Measurements from ENCODE around the gene HNF4A. TPM values are rescaled to one million over a fixed set of nuclear protein-coding genes. Genes with fewer than 3 reads are reported as not detected.
"Not testable (repeated sequence)": the region's sequence is repeated elsewhere in the genome, so short reads cannot be mapped to it uniquely, and the experiment has no call there.

HNF4A gene
- total RNA-seq, 2 donors from 2014 or later, result not detected

DNA sequence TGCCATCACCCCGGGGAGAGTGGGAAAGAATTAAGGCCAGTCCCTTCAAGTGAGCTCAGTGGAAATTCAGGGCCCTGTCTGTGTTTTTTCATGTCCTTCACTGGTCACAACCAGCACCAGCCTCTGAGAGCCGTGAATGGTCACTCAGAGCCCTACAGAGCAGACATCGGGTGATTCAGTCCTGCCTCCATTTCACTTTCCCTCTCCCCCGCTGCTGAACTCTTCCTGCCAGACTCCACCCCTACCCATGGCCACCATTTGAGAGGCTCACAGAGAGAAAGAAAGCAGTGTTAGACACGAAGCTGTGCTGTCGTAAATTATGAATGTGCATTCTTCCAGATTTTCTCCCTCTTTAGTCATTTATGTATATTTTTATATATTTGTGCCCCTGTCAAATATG, 13.3 kb upstream of the HNF4A start:
- no peaks in the 10 kb centered on the region for H3K27me3 ChIP-seq
- no peak overlapping the region for H3K4me3 ChIP-seq
- TF ChIP-seq, protein P1, sequence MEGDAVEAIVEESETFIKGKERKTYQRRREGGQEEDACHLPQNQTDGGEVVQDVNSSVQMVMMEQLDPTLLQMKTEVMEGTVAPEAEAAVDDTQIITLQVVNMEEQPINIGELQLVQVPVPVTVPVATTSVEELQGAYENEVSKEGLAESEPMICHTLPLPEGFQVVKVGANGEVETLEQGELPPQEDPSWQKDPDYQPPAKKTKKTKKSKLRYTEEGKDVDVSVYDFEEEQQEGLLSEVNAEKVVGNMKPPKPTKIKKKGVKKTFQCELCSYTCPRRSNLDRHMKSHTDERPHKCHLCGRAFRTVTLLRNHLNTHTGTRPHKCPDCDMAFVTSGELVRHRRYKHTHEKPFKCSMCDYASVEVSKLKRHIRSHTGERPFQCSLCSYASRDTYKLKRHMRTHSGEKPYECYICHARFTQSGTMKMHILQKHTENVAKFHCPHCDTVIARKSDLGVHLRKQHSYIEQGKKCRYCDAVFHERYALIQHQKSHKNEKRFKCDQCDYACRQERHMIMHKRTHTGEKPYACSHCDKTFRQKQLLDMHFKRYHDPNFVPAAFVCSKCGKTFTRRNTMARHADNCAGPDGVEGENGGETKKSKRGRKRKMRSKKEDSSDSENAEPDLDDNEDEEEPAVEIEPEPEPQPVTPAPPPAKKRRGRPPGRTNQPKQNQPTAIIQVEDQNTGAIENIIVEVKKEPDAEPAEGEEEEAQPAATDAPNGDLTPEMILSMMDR (IDR thresholded peaks at IDR 0.05), result no peak
- H3K27ac ChIP-seq, result no peak overlapping the region
- H3K36me3 ChIP-seq, result no peaks in the 10 kb centered on the region
- DNase-seq (ENCODE audit: low spot score), result no peak
- H3K9me3 ChIP-seq, result no peaks in the 10 kb centered on the region
- no peaks in the 10 kb centered on the region for H3K4me1 ChIP-seq

GRCh38 chr20:44343162-44343675, 12.3 kb upstream of the HNF4A start:
- DNase-seq (ENCODE audit: low spot score), result no peak
- Histone ChIP-seq H3K27me3 (no peaks in the 10 kb centered on the region), H3K36me3 (no peaks in the 10 kb centered on the region), H3K9me3 (no peaks in the 10 kb centered on the region), H3K4me1 (no peaks in the 10 kb centered on the region), H3K27ac (no peak overlapping the region), H3K4me3 (no peak overlapping the region)
- TF ChIP-seq, protein P1 (IDR thresholded peaks at IDR 0.05), result no peak

DNA sequence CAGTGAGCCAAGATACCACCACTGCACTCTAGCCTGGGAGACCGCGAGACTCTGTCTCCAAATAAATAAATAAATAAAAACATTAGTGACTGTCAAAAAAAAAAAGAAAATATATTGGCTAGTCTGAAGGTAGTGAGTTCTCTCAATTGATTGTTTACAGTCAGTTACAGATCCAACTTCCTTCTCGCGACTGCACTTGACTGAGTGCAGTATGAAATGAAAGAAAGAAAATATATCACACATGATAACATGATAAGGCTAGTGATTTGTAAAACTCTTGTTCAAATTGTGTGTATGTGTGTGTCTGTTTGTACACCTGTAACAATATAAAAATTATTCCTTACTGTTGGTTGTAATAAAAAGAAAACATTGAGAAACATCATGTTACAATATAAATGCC, 10.8 kb upstream of the HNF4A start:
- DNase-seq (ENCODE audit: low spot score), result no peak
- Histone ChIP-seq H3K27ac (no peak overlapping the region), H3K9me3 (no peaks in the 10 kb centered on the region), H3K27me3 (no peaks in the 10 kb centered on the region), H3K36me3 (no peaks in the 10 kb centered on the region), H3K4me1 (no peaks in the 10 kb centered on the region), H3K4me3 (no peak overlapping the region)
- TF ChIP-seq, protein P1 (IDR thresholded peaks at IDR 0.05), result no peak

DNA sequence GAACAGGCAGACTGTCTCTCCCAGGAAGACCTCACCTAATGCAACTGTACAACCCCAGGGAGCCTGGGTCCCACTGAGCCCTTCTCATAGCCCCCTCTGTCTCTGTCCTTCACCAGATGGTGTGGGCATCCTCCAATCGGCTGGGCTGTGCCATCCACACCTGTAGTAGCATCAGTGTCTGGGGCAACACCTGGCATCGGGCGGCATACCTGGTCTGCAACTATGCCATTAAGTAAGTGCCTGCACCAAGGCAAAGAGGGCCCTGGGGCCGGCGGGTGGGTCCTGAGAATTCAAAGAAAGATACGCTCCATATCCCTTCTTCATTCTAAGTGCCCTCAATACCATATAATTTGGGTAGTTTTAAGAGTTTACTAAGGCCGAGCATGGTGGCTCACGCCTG, 10.4 kb upstream of the HNF4A start:
- Histone ChIP-seq H3K9me3 (no peaks in the 10 kb centered on the region), H3K4me3 (no peak overlapping the region), H3K36me3 (no peaks in the 10 kb centered on the region), H3K27ac (no peak overlapping the region), H3K27me3 (no peaks in the 10 kb centered on the region), H3K4me1 (no peaks in the 10 kb centered on the region)
- TF ChIP-seq, protein P1 (IDR thresholded peaks at IDR 0.05), result no peak
- DNase-seq (ENCODE audit: low spot score), result no peak

DNA sequence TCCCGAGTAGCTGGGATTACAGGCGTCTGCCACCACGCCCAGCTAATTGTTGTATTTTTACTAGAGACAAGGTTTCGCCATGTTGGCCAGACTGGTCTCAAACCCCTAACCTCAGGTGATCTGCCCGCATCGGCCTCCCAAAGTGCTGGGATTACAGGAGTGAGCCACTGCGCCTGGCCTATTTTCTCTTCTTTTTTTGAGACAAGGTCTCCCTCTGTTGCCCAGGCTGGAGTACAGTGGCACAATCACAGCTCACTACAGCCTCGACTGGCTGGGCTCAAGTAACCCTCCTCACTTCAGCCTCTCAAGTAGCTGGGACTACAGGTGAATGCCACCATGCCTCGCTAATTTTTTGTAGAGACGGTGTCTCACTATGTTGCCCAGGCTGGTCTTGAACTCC, 9.6 kb upstream of the HNF4A start:
- DNase-seq (ENCODE audit: low spot score); H3K36me3 ChIP-seq; H3K9me3 ChIP-seq; H3K4me3 ChIP-seq; H3K27me3 ChIP-seq; H3K4me1 ChIP-seq; H3K27ac ChIP-seq: not testable (repeated sequence)

- H3K4me1 ChIP-seq, result no peaks in the 10 kb centered on the region
- no peak overlapping the region for H3K4me3 ChIP-seq
- no peaks in the 10 kb centered on the region for H3K27me3 ChIP-seq
- no peak overlapping the region for H3K27ac ChIP-seq
- TF ChIP-seq, protein P1 (IDR thresholded peaks at IDR 0.05), result no peak
- no peaks in the 10 kb centered on the region for H3K36me3 ChIP-seq
- DNase-seq (ENCODE audit: low spot score), result no peak
- no peaks in the 10 kb centered on the region for H3K9me3 ChIP-seq
Observed at GRCh38 chr20:44348168-44348659, 7.3 kb upstream of the HNF4A start.

Measured in right atrium auricular region (tissue), 2 donors.